SK-N-SH treated with all-trans-retinoic acid at 6 μM for 48 hours (cell line): ENCODE results near the gene ATP2B3.

ENCODE experiments used
- ATAC-seq: fragments of 200-7000 bp; cut with Tn5 transposase; 3 replicates; pipeline ENCODE4 v1.9.1; 2020; ENCODE audit warnings: mild to moderate bottlenecking, moderate library complexity
- ARNTL ChIP-seq: fragments of 450-650 bp; formaldehyde crosslinking; IDR thresholded peaks from 2 replicates; pipeline ENCODE4 v1.5.0; 2020; ENCODE audit warnings: low read depth, mild to moderate bottlenecking, moderate library complexity, borderline replicate concordance
- BACH2 ChIP-seq: fragments of 250-450 bp; sonication (Bioruptor Pico); IDR thresholded peaks from 2 replicates; pipeline ENCODE4 v1.9.0; 2021; ENCODE audit warnings: mild to moderate bottlenecking, borderline replicate concordance
- CREB5 ChIP-seq: fragments of 250-450 bp; sonication (Bioruptor Pico); IDR thresholded peaks from 2 replicates; pipeline ENCODE4 v1.5.1; 2020; ENCODE audit warnings: low read depth, mild to moderate bottlenecking, moderate library complexity
- CSDC2 ChIP-seq: fragments of 250-450 bp; sonication (Bioruptor Pico); IDR thresholded peaks from 2 replicates; pipeline ENCODE4 v1.5.0; 2020; ENCODE audit warnings: mild to moderate bottlenecking, moderate library complexity
- ESRRG ChIP-seq: fragments of 250-450 bp; sonication (Bioruptor Pico); IDR thresholded peaks from 2 replicates; pipeline ENCODE4 v1.6.1; 2021; ENCODE audit warnings: mild to moderate bottlenecking
- ISL1 ChIP-seq: fragments of 250-450 bp; sonication (Bioruptor Pico); IDR thresholded peaks from 2 replicates; pipeline ENCODE4 v2.1.2; 2022; ENCODE audit warnings: mild to moderate bottlenecking, moderate library complexity
- OSR1 ChIP-seq: fragments of 250-450 bp; sonication (Bioruptor Pico); IDR thresholded peaks from 2 replicates; pipeline ENCODE4 v1.8.0; 2022; ENCODE audit warnings: moderate library complexity, mild to moderate bottlenecking, inconsistent platforms
- PATZ1 ChIP-seq: fragments of 250-450 bp; sonication (Bioruptor Pico); IDR thresholded peaks from 2 replicates; pipeline ENCODE4 v1.8.0; 2020; ENCODE audit warnings: mild to moderate bottlenecking, moderate library complexity, borderline replicate concordance
- POU6F1 ChIP-seq: fragments of 250-450 bp; sonication (Bioruptor Pico); IDR thresholded peaks from 2 replicates; pipeline ENCODE4 v1.8.0; 2021; ENCODE audit warnings: low read depth, mild to moderate bottlenecking, moderate library complexity, borderline replicate concordance
- PPARA ChIP-seq: fragments of 250-450 bp; sonication (Bioruptor Pico); IDR thresholded peaks from 2 replicates; pipeline ENCODE4 v1.5.0; 2020; ENCODE audit warnings: mild to moderate bottlenecking, borderline replicate concordance
- RARB ChIP-seq: fragments of 250-450 bp; sonication (Bioruptor Pico); IDR thresholded peaks from 2 replicates; pipeline ENCODE4 v1.8.0; 2021; ENCODE audit warnings: mild to moderate bottlenecking, moderate library complexity
- SNAI2 ChIP-seq: fragments of 250-450 bp; sonication (Bioruptor Pico); IDR thresholded peaks from 2 replicates; pipeline ENCODE4 v1.5.0; 2020; ENCODE audit warnings: mild to moderate bottlenecking, moderate library complexity
- TCF4 ChIP-seq: fragments of 250-450 bp; sonication (Bioruptor Pico); IDR thresholded peaks from 2 replicates; pipeline ENCODE4 v1.8.0; 2021; ENCODE audit warnings: mild to moderate bottlenecking, moderate library complexity, borderline replicate concordance
- TOX ChIP-seq: fragments of 250-450 bp; sonication (Bioruptor Pico); IDR thresholded peaks from 2 replicates; pipeline ENCODE4 v1.8.0; 2021; ENCODE audit warnings: mild to moderate bottlenecking, moderate library complexity, borderline replicate concordance
- TSHZ2 ChIP-seq: fragments of 250-450 bp; sonication (Bioruptor Pico); IDR thresholded peaks from 2 replicates; pipeline ENCODE4 v1.5.0; 2020; ENCODE audit warnings: mild to moderate bottlenecking, moderate library complexity
- ZC3H10 ChIP-seq: fragments of 250-450 bp; sonication (Bioruptor Pico); IDR thresholded peaks from 2 replicates; pipeline ENCODE4 v1.5.1; 2021; ENCODE audit warnings: mild to moderate bottlenecking, moderate library complexity
- ZFP30 ChIP-seq: fragments of 450-650 bp; formaldehyde crosslinking; IDR thresholded peaks from 2 replicates; pipeline ENCODE4 v1.5.0; 2022; ENCODE audit warnings: mild to moderate bottlenecking, moderate library complexity
- ZNF565 ChIP-seq: fragments of 450-650 bp; formaldehyde crosslinking; conservative IDR thresholded peaks from 2 replicates; pipeline ENCODE4 v1.5.0; 2020; ENCODE audit warnings: low read depth, mild to moderate bottlenecking, moderate library complexity
- ZNF70 ChIP-seq: fragments of 450-650 bp; formaldehyde crosslinking; IDR thresholded peaks from 2 replicates; pipeline ENCODE4 v1.5.0; 2020; ENCODE audit warnings: mild to moderate bottlenecking, moderate library complexity
- ZNF8 ChIP-seq: fragments of 450-650 bp; formaldehyde crosslinking; IDR thresholded peaks from 2 replicates; pipeline ENCODE4 v1.5.0; 2020; ENCODE audit warnings: mild to moderate bottlenecking, moderate library complexity

The ATP2B3 gene

GRCh38 chrX:153481043-153481442, 36.4 kb upstream of the ATP2B3 start (continued):
- TF ChIP-seq ZNF565 (CRISPR knock-in tag), result no peak
- TF ChIP-seq BACH2 (CRISPR knock-in tag), result no peak
- TF ChIP-seq TOX, result no peak
- TF ChIP-seq ESRRG (CRISPR knock-in tag), result no peak
- no peak for TF ChIP-seq OSR1

- ATAC-seq, result no peak
- TF ChIP-seq BACH2 (CRISPR knock-in tag), result no peak
These were observed 34.9 kb upstream of the ATP2B3 start for GRCh38 chrX:153482376-153483015.

GRCh38 chrX:153485396-153486080, 31.9 kb upstream of the ATP2B3 start:
- ATAC-seq, result no peak
- TF ChIP-seq PPARA (CRISPR knock-in tag), result no peak
- no peak for TF ChIP-seq ISL1 (CRISPR knock-in tag)
- TF ChIP-seq, all 23 proteins: peak for 0

- no peak for ATAC-seq
- TF ChIP-seq CSDC2 (CRISPR knock-in tag) (no peak), SNAI2 (CRISPR knock-in tag) (no peak), POU6F1 (no peak), BACH2 (CRISPR knock-in tag) (no peak), TCF4 (CRISPR knock-in tag) (no peak), RARB (CRISPR knock-in tag) (no peak), PPARA (CRISPR knock-in tag) (no peak), TSHZ2 (CRISPR knock-in tag) (no peak), PATZ1 (CRISPR knock-in tag) (no peak), ESRRG (CRISPR knock-in tag) (no peak), ISL1 (CRISPR knock-in tag) (no peak), TOX (no peak)
These were observed 31.3 kb upstream of the ATP2B3 start for GRCh38 chrX:153486171-153486570.

GRCh38 chrX:153487590-153488071, 29.8 kb upstream of the ATP2B3 start:
- no peak for ATAC-seq
- TF ChIP-seq ZNF565 (CRISPR knock-in tag) (no peak), OSR1 (no peak), SNAI2 (CRISPR knock-in tag) (no peak), TSHZ2 (CRISPR knock-in tag) (no peak), POU6F1 (no peak), ZC3H10 (CRISPR knock-in tag) (no peak), TOX (no peak), ZFP30 (CRISPR knock-in tag) (no peak), ARNTL (CRISPR knock-in tag) (no peak), ESRRG (CRISPR knock-in tag) (no peak), ISL1 (CRISPR knock-in tag) (no peak), CSDC2 (CRISPR knock-in tag) (no peak), ZNF8 (CRISPR knock-in tag) (no peak), RARB (CRISPR knock-in tag) (no peak), ZNF70 (CRISPR knock-in tag) (no peak), CREB5 (no peak)
